Transverse colon (tissue), 3 donors: ENCODE results near the gene SLC25A13.

Source experiments
- CTCF ChIP-seq, 5 experiments: fragments of 200-600 bp in 3 of 5; fragments of 450-650 bp in 2 of 5; sonication (generic) in 3 of 5; IDR thresholded peaks; 1 replicate in 2 of 5; 2 replicates in 3 of 5; pipeline ENCODE4 v1.5.1; 2016 to 2017; ENCODE audit warnings: antibody characterized with exemption in 5 of 5, inconsistent platforms in 3 of 5, mild to moderate bottlenecking in 2 of 5, moderate library complexity in 1 of 5
- EP300 ChIP-seq: sonication (generic); formaldehyde crosslinking; IDR thresholded peaks from one replicate; pipeline ENCODE4 v1.6.1; 2017; ENCODE audit warnings: antibody characterized with exemption, low read depth

GRCh38 chr7:96076350-96076707 lies 245.6 kb downstream of the SLC25A13 start:
- TF ChIP-seq EP300: no peak
- no peak for TF ChIP-seq CTCF (IDR thresholded peaks at IDR 0.05)
